Measurements from ENCODE around the gene HOXD3.

HOXD3 gene

GRCh38 chr2:176156807-176157498 lies at the start of gene HOXD3:
Gene HOXD3, plus strand, starts transcription at chr2:176157307. Its CDS starts 11,808 bp downstream, at chr2:176169115.
- DNase-seq: no peak

- DNase-seq: no peak
Observed at GRCh38 chr2:176107731-176108181, 49.4 kb upstream of the HOXD3 start.

GRCh38 chr2:176109192-176109901 lies 47.8 kb upstream of the HOXD3 start:
- no peak for DNase-seq

- no peak for DNase-seq
Observed at GRCh38 chr2:176109946-176110345, 47.2 kb upstream of the HOXD3 start.

- no peak for DNase-seq
Observed at GRCh38 chr2:176110415-176111308, 46.4 kb upstream of the HOXD3 start.

GRCh38 chr2:176111309-176111663 lies 45.8 kb upstream of the HOXD3 start:
- DNase-seq: no peak

- no peak for DNase-seq
Observed at GRCh38 chr2:176111846-176112374, 45.2 kb upstream of the HOXD3 start.

GRCh38 chr2:176112375-176113302 lies 44.5 kb upstream of the HOXD3 start:
- no peak for DNase-seq

- DNase-seq: no peak
Observed at GRCh38 chr2:176114120-176114929, 42.8 kb upstream of the HOXD3 start.

GRCh38 chr2:176114930-176115625 lies 42.0 kb upstream of the HOXD3 start:
- DNase-seq: no peak

GRCh38 chr2:176115883-176116813 lies 41.0 kb upstream of the HOXD3 start, which contains the start of gene HOXD10:
Gene HOXD10, plus strand, starts transcription at chr2:176116778. Its CDS starts 56 bp downstream, at chr2:176116834.
- no peak for DNase-seq

GRCh38 chr2:176117162-176117822 lies 39.8 kb upstream of the HOXD3 start:
- DNase-seq: no peak

GRCh38 chr2:176117823-176118371 lies 39.2 kb upstream of the HOXD3 start:
- no peak for DNase-seq

GRCh38 chr2:176118601-176119339 lies 38.3 kb upstream of the HOXD3 start:
- no peak for DNase-seq

GRCh38 chr2:176120364-176121189 lies 36.5 kb upstream of the HOXD3 start:
- DNase-seq: no peak

Data from stimulated activated CD4-positive, alpha-beta T cell treated with anti-CD3 and anti-CD28 coated beads, Interleukin-4, amount 100 ng/mL, for 4 hours (primary cell).